ENCODE results near the gene ADAMTS18. TPM values are rescaled to one million over a fixed set of nuclear protein-coding genes. Genes with fewer than 3 reads are reported as not detected.

Gene ADAMTS18
- total and polyA plus RNA-seq, 2 of the 8 experiments (the other 6 are each of a cell fraction or from before 2014, with no cell fraction given) = 0.05 to 0.19 TPM

DNA sequence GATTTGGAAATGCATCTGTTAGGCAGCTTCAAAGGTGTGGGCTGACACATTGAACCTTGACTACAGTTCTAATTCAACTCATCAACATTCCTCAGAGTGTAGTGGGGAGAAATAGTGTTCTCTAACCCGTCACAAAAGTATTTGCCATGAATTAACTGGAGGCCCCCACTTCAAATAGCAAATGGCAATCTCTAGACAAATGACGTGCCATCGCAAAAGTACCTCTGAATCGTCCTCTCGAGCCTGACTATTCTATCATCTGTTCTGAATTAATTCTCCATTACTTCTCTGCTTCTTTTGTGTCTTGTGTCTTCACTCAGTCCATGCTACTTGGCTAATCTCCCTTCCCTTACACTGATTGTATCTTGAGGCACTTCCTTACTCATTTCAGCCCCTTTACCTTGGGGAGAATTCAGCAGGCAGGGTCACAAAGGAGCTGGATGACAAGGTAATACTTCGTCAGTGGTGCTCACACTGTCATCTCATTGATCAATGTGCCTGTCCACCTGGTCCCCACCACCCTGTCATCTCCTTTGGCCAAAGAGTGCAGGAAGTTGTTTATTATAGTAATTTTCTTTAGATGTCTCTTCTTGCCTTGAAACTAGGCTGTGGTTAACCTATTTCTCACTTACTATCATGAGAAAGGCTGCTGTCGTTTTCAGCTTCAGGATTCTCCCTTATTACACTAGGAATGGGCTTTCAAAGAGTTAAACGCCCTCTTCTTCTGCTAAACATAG lies 127.2 kb downstream of the ADAMTS18 start (continued):
- TF ChIP-seq SRF (IDR thresholded peaks at IDR 0.05; ENCODE audit: low read depth, low read length) = no peak
- no peak for TF ChIP-seq RBBP5 (IDR thresholded peaks at IDR 0.05; ENCODE audit: borderline replicate concordance, low read depth, low read length)
- no peak for TF ChIP-seq NANOG (IDR thresholded peaks at IDR 0.05; ENCODE audit: insufficient read depth, low read depth, low read length, poor library complexity, severe bottlenecking)
- TF ChIP-seq SIX5 (IDR thresholded peaks at IDR 0.05; ENCODE audit: low read depth, low read length) = no peak
- no peak for TF ChIP-seq BRCA1 (IDR thresholded peaks at IDR 0.05; ENCODE audit: low read depth, low read length)
- no peak for TF ChIP-seq BACH1 (IDR thresholded peaks at IDR 0.05; ENCODE audit: low read length)
- no peak for TF ChIP-seq SP1 (IDR thresholded peaks at IDR 0.05; ENCODE audit: low read depth, low read length)
- TF ChIP-seq HDAC2 (IDR thresholded peaks at IDR 0.05; ENCODE audit: borderline replicate concordance in 1 of 2, low read depth in 2 of 2, low read length in 2 of 2) = no peak

Measured in H1 (cell line).